CD14-positive monocyte (primary cell): ENCODE data around the gene FKRP. TPM values are rescaled to one million over a fixed set of nuclear protein-coding genes. Genes with fewer than 3 reads are reported as not detected.
A peak's percentile ranks its signal among the peaks of the same experiment; 100 is the strongest.
"Not testable (repeated sequence)": the region's sequence is repeated elsewhere in the genome, so short reads cannot be mapped to it uniquely, and the experiment has no call there.

Experiments used
- DNase-seq, 3 donors: peaks; one replicate each; pipeline ENCODE4 v3.0.0-alpha.2; 2011 to 2022
- H2AFZ ChIP-seq: 2 replicates; pipeline ENCODE4 v1.6.0; 2012; ENCODE audit warnings: mild to moderate bottlenecking, low read depth, low read length, inconsistent platforms; ENCODE audit not compliant: insufficient read depth, poor library complexity, severe bottlenecking
- H3K27ac ChIP-seq, 2 donors: 1 replicate in 1 of 2; 2 replicates in 1 of 2; pipeline ENCODE4 v1.5.1; 2012 to 2013; ENCODE audit warnings: low read length in 2 of 2, control low read depth in 1 of 2, inconsistent platforms in 1 of 2, low read depth in 1 of 2, mild to moderate bottlenecking in 1 of 2
- H3K27me3 ChIP-seq, 2 donors: one replicate each; pipeline versions ENCODE4 v1.6.0 to v1.6.1; 2011 to 2013; ENCODE audit warnings: low read length in 2 of 2; ENCODE audit not compliant: control insufficient read depth in 2 of 2, insufficient read depth in 2 of 2
- H3K36me3 ChIP-seq, 2 donors: replicated peaks in 1 of 2; 1 replicate in 1 of 2; 2 replicates in 1 of 2; pipeline versions ENCODE4 v1.5.1 to v1.6.1; 2012 to 2013; ENCODE audit warnings: low read length in 2 of 2, control low read depth in 1 of 2, inconsistent platforms in 1 of 2, mild to moderate bottlenecking in 1 of 2; ENCODE audit not compliant: insufficient read depth in 2 of 2, control insufficient read depth in 1 of 2
- H3K4me1 ChIP-seq, 2 donors: 1 replicate in 1 of 2; 2 replicates in 1 of 2; pipeline versions ENCODE4 v1.5.1 to v1.6.1; 2012 to 2013; ENCODE audit warnings: low read length in 2 of 2, control low read depth in 1 of 2, inconsistent platforms in 1 of 2, mild to moderate bottlenecking in 1 of 2, moderate library complexity in 1 of 2; ENCODE audit not compliant: insufficient read depth in 2 of 2, control insufficient read depth in 1 of 2
- H3K4me2 ChIP-seq: replicated peaks from 2 replicates; pipeline ENCODE3; 2012; ENCODE audit warnings: low read length, moderate library complexity, mild to moderate bottlenecking; ENCODE audit not compliant: poor library complexity, severe bottlenecking; ENCODE audit errors: extremely low read depth
- H3K4me3 ChIP-seq, 3 experiments: fragments of 200-600 bp in 1 of 3; sonication (generic) in 1 of 3; replicated peaks in 1 of 3; 1 replicate in 2 of 3; 2 replicates in 1 of 3; pipeline ENCODE4 v1.5.1; 2011 to 2013; ENCODE audit warnings: low read length in 3 of 3, mild to moderate bottlenecking in 3 of 3, control low read depth in 2 of 3, low read depth in 2 of 3, inconsistent platforms in 1 of 3, moderate library complexity in 1 of 3
- H3K79me2 ChIP-seq: 2 replicates; pipeline ENCODE4 v1.6.0; 2012; ENCODE audit warnings: mild to moderate bottlenecking, control low read depth, inconsistent platforms, low read length, moderate library complexity; ENCODE audit not compliant: insufficient read depth
- H3K9ac ChIP-seq: 2 replicates; pipeline ENCODE4 v1.6.0; 2017; ENCODE audit warnings: low read length, mild to moderate bottlenecking; ENCODE audit not compliant: insufficient read depth, poor library complexity, severe bottlenecking
- H3K9me3 ChIP-seq, 2 donors: replicated peaks in 1 of 2; 1 replicate in 1 of 2; 2 replicates in 1 of 2; pipeline versions ENCODE4 v1.5.1 to v1.6.1; 2012 to 2013; ENCODE audit warnings: low read length in 2 of 2, control low read depth in 1 of 2; ENCODE audit not compliant: control insufficient read depth in 1 of 2, insufficient read depth in 1 of 2
- H4K20me1 ChIP-seq: 2 replicates; pipeline ENCODE4 v1.6.0; 2012; ENCODE audit warnings: mild to moderate bottlenecking, low read length, control low read depth, moderate library complexity; ENCODE audit not compliant: insufficient read depth
- H3K27ac Mint-ChIP-seq, 7 donors: one replicate each; pipeline ENCODE4 v1.8.0; 2020; ENCODE audit warnings: mild to moderate bottlenecking in 7 of 7, mixed read lengths in 7 of 7, moderate library complexity in 6 of 7, inconsistent platforms in 2 of 7
- H3K27me3 Mint-ChIP-seq, 3 donors: one replicate each; pipeline ENCODE4 v1.8.0; 2021 to 2022; ENCODE audit warnings: low read depth in 3 of 3, mild to moderate bottlenecking in 3 of 3, mixed read lengths in 3 of 3, moderate library complexity in 3 of 3, inconsistent platforms in 1 of 3
- H3K36me3 Mint-ChIP-seq, 2 donors: one replicate each; pipeline ENCODE4 v1.8.0; 2020; ENCODE audit warnings: mixed read lengths in 2 of 2, inconsistent platforms in 1 of 2, mild to moderate bottlenecking in 1 of 2
- H3K4me1 Mint-ChIP-seq: one replicate; pipeline ENCODE4 v1.8.0; 2020; ENCODE audit warnings: mild to moderate bottlenecking, mixed read lengths
- H3K4me3 Mint-ChIP-seq, 2 donors: one replicate each; pipeline ENCODE4 v1.8.0; 2020; ENCODE audit warnings: mild to moderate bottlenecking in 2 of 2, mixed read lengths in 2 of 2, moderate library complexity in 1 of 2
- H3K9me3 Mint-ChIP-seq, 7 donors: one replicate each; pipeline ENCODE4 v1.8.0; 2020 to 2022; ENCODE audit warnings: mixed read lengths in 7 of 7, mild to moderate bottlenecking in 6 of 7, moderate library complexity in 6 of 7, inconsistent platforms in 2 of 7
- WGBS: methylation state at CpG from one replicate; pipeline ENCODE4 v1.1.5; 2013; ENCODE audit warnings: missing lambda C conversion rate; ENCODE audit not compliant: insufficient coverage; 5-methylcytosine and 5-hydroxymethylcytosine counted together
- intact Hi-C, 2 donors: fragments of 100-400 bp; cut with micrococcal nuclease; formaldehyde crosslinking; loops; one replicate each; pipeline versions ENCODE4 v1.15.0 to v1.15.1; 2023
- polyA plus RNA-seq, 3 donors: library from polyadenylated mRNA; depleted of rRNA in 1 of 3; unstranded in 2 of 3; stranded (reverse) in 1 of 3; fragments of 300-500 nt in 2 of 3; fragments of >200 nt in 1 of 3; fragmentation: Illumina TruSeq in 2 of 3; gene quantifications; 1 replicate in 2 of 3; 2 replicates in 1 of 3; pipeline ENCODE4 v1.2.3, GENCODE V29; 2012 to 2021
- TF ChIP-seq, protein P1 (sequence below): fragments of 200-600 bp; IDR thresholded peaks from one replicate; pipeline ENCODE4 v1.8.0; 2022; ENCODE audit warnings: antibody characterized with exemption, mild to moderate bottlenecking

The FKRP gene
- polyA plus RNA-seq, 3 donors, result 2.1 to 21.5 (median 2.7) TPM

DNA sequence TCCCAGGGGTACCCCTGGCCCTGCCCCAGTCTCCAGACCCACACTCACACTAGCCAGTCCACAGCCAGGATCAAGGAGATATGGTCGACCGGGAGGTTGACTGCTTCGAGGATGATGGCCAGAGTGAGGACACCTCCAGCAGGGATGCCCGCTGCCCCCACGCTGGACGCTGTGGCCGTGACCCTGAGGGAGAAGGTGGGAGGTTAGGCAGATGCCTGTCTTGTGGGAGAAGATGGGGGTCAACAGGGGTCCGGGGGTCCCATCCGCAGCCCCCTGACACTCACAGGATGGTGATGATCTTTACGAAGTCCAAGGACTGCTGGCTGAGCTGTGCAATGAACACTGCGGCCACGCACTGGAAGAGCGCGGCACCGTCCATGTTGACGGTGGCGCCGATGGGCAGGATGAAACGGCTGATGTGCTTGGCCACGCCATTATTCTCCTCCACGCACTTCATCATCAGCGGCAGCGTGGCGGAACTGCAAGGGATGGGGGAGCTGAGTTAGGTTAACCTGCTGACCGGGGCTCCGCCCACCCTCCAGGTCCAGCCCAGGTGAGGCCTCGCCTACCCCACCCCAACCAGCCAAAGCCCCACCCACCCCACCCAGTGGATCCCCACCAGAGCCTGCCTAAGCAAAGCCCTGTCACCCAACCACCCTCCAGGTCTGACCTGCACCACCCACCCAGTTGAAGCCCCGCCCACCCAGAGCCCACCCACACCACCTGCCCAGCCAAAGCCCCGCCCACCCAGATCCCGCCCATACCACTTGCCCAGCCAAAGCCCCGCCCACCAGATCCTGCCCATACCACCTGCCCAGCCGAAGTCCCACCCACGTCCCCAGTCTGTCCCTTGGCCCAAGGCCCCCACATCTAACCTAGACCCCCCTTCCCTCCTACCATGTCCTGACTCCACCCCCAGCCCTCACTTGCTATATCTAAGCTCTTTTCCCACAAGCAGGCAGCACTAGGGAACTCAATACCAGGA is 31.4 kb downstream of the FKRP start:
- H3K27me3 ChIP-seq, result no peaks in the 10 kb centered on the region
- peaks cover 16% of the 10 kb centered on the region for H3K4me1 Mint-ChIP-seq
- DNase-seq, result no peak
- WGBS, result over 99% methylated on average over 22 of the region's 33 CpGs
- H2AFZ ChIP-seq, result no peak overlapping the region
- no peaks in the 10 kb centered on the region for H3K9me3 ChIP-seq
- no peaks in the 10 kb centered on the region for H3K9me3 Mint-ChIP-seq
- peaks cover 32% of the 10 kb centered on the region for H4K20me1 ChIP-seq
- peak overlapping the region in 5 of 7 donors; percentile 9 to 68 (median 57) for H3K27ac Mint-ChIP-seq
- H3K4me3 Mint-ChIP-seq, result peak overlapping the region in 1 of 2 donors; percentile 34
- peaks cover 48 to 73% of the 10 kb centered on the region in 2 donors for H3K36me3 ChIP-seq
- H3K36me3 Mint-ChIP-seq, result peaks cover 50 to 72% of the 10 kb centered on the region in 2 donors
- TF ChIP-seq, protein P1, sequence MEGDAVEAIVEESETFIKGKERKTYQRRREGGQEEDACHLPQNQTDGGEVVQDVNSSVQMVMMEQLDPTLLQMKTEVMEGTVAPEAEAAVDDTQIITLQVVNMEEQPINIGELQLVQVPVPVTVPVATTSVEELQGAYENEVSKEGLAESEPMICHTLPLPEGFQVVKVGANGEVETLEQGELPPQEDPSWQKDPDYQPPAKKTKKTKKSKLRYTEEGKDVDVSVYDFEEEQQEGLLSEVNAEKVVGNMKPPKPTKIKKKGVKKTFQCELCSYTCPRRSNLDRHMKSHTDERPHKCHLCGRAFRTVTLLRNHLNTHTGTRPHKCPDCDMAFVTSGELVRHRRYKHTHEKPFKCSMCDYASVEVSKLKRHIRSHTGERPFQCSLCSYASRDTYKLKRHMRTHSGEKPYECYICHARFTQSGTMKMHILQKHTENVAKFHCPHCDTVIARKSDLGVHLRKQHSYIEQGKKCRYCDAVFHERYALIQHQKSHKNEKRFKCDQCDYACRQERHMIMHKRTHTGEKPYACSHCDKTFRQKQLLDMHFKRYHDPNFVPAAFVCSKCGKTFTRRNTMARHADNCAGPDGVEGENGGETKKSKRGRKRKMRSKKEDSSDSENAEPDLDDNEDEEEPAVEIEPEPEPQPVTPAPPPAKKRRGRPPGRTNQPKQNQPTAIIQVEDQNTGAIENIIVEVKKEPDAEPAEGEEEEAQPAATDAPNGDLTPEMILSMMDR, result no peak
- H3K4me3 ChIP-seq, result no peak overlapping the region
- no peak overlapping the region for H3K9ac ChIP-seq
- H3K4me1 ChIP-seq, result peaks cover 10 to 13% of the 10 kb centered on the region in 2 donors
- peaks cover 12% of the 10 kb centered on the region for H3K79me2 ChIP-seq
- H3K27me3 Mint-ChIP-seq, result peaks cover 0 to 3% (median 0%) of the 10 kb centered on the region in 3 donors
- intact Hi-C loops, result loop anchor here in 1 of 2 donors (5.0 kb wide), 1 partner anchor 65 kb away; no protein-coding TSS in a partner anchor
- peak overlapping the region in 1 of 2 donors; percentile 38 for H3K27ac ChIP-seq
- no peak overlapping the region for H3K4me2 ChIP-seq

DNA sequence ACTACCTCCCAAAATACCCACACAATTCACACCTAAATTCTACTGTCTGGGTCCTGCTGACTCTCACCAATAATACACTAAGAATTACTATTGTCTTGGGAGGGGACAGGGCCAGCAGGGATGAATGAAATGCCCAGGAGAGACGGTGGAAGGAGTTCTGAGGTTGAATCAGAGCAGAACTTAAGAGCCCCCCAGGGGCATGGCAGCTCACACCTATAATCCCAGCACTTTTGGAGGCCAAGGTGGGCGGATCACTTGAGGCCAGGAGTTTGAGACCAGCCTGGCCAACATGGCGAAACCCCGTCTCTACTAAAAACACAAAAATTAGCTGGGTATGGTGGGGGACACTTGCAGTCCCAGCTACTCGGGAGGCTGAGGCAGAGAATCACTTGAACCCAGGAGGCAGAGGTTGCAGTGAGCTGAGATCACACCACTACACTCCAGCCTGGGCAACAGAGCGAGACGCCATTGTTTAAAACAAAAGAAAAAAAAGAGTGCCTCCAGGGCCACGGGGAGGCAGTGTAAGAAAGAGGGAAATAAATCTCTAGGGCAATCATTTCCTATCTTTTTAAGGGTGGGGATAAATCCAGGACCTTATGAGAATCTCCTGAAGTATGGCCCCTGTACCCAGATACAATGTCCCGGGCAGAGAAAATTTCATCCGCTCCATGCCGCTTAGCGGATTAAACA is 32.2 kb downstream of the FKRP start:
- peak overlapping the region; percentile 2 to 51 for H3K27ac ChIP-seq
- peak in 2 of 3 donors; percentile 32 to 44 for DNase-seq
- WGBS, result 57% methylated on average over 1 of the region's 12 CpGs
- H3K27me3 Mint-ChIP-seq, H3K27me3 ChIP-seq, H3K9me3 ChIP-seq, H3K9me3 Mint-ChIP-seq, H3K9ac ChIP-seq, H2AFZ ChIP-seq: not testable (repeated sequence)
- peaks cover 57 to 82% of the 10 kb centered on the region in 2 donors for H3K36me3 ChIP-seq
- peak overlapping the region in 1 of 2 donors; percentile 20 for H3K4me3 Mint-ChIP-seq
- peaks cover 41% of the 10 kb centered on the region for H4K20me1 ChIP-seq
- H3K79me2 ChIP-seq, result peaks cover 21% of the 10 kb centered on the region
- H3K4me2 ChIP-seq, result peak overlapping the region; percentile 14
- TF ChIP-seq, protein P1, result peak; percentile 59
- H3K4me3 ChIP-seq, result peak overlapping the region in 1 of 3 experiments; percentile 11
- peaks cover 59 to 81% of the 10 kb centered on the region in 2 donors for H3K36me3 Mint-ChIP-seq
- peaks cover 10 to 13% of the 10 kb centered on the region in 2 donors for H3K4me1 ChIP-seq
- intact Hi-C loops, result loop anchor here in 1 of 2 donors (5.0 kb wide), 1 partner anchor 64 kb away; no protein-coding TSS in a partner anchor
- H3K27ac Mint-ChIP-seq, result peak overlapping the region in 6 of 7 donors; percentile 18 to 86 (median 69)
- peaks cover 18% of the 10 kb centered on the region for H3K4me1 Mint-ChIP-seq
